ENCODE measurements around the gene COQ2.

DNA sequence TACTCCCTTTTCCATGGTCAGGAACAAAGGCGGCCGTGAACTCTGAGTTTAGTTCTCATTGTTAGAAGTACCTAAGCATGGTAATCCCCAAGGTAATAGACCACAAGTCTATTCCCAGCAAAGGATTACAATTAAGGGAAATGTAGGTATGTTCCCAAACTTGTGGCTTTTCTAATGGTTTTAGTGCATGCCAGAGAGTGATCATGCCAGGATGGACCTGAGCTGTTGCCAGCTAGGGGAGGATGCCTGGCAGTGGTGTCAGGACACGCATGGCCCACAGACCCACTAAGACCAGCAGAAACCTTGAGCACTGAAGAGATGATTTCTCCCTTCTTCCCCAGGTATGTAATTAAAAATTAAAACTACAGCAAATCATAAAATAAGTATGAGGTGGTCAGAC lies 60.8 kb downstream of the COQ2 start:
- TF ChIP-seq, protein P1, sequence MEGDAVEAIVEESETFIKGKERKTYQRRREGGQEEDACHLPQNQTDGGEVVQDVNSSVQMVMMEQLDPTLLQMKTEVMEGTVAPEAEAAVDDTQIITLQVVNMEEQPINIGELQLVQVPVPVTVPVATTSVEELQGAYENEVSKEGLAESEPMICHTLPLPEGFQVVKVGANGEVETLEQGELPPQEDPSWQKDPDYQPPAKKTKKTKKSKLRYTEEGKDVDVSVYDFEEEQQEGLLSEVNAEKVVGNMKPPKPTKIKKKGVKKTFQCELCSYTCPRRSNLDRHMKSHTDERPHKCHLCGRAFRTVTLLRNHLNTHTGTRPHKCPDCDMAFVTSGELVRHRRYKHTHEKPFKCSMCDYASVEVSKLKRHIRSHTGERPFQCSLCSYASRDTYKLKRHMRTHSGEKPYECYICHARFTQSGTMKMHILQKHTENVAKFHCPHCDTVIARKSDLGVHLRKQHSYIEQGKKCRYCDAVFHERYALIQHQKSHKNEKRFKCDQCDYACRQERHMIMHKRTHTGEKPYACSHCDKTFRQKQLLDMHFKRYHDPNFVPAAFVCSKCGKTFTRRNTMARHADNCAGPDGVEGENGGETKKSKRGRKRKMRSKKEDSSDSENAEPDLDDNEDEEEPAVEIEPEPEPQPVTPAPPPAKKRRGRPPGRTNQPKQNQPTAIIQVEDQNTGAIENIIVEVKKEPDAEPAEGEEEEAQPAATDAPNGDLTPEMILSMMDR (IDR thresholded peaks at IDR 0.05), result no peak
- TF ChIP-seq POLR2A (IDR thresholded peaks at IDR 0.05) (no peak), EP300 (IDR thresholded peaks at IDR 0.05) (no peak)

Measured in ovary (tissue), 3 donors.